BLaER1 (cell line): ENCODE measurements around the gene HSD17B13.
"Not testable (repeated sequence)": the region's sequence is repeated elsewhere in the genome, so short reads cannot be mapped to it uniquely, and the experiment has no call there.

ENCODE experiments used
- H3K27ac ChIP-seq: shearing (Covaris generic); formaldehyde crosslinking; 2 replicates; pipeline ENCODE4 v1.8.1; 2022
- H3K27me3 ChIP-seq: shearing (Covaris generic); formaldehyde crosslinking; 2 replicates; pipeline ENCODE4 v1.8.1; 2022
- H3K36me3 ChIP-seq: shearing (Covaris generic); formaldehyde crosslinking; 2 replicates; pipeline ENCODE4 v1.8.1; 2022
- H3K4me1 ChIP-seq: shearing (Covaris generic); formaldehyde crosslinking; 2 replicates; pipeline ENCODE4 v1.8.1; 2022
- H3K4me2 ChIP-seq: shearing (Covaris generic); formaldehyde crosslinking; 2 replicates; pipeline ENCODE4 v1.8.1; 2022
- H3K4me3 ChIP-seq: shearing (Covaris generic); formaldehyde crosslinking; 2 replicates; pipeline ENCODE4 v1.8.1; 2022
- H3K9ac ChIP-seq: shearing (Covaris generic); formaldehyde crosslinking; 2 replicates; pipeline ENCODE4 v1.8.1; 2022
- H3K9me3 ChIP-seq: shearing (Covaris generic); formaldehyde crosslinking; 2 replicates; pipeline ENCODE4 v1.8.1; 2022
- H4K20me1 ChIP-seq: shearing (Covaris generic); formaldehyde crosslinking; 2 replicates; pipeline ENCODE4 v1.8.1; 2022
- Cebpa-rat ChIP-seq: shearing (Covaris generic); IDR thresholded peaks from 2 replicates; pipeline ENCODE4 v1.8.1; 2022

The HSD17B13 gene

DNA sequence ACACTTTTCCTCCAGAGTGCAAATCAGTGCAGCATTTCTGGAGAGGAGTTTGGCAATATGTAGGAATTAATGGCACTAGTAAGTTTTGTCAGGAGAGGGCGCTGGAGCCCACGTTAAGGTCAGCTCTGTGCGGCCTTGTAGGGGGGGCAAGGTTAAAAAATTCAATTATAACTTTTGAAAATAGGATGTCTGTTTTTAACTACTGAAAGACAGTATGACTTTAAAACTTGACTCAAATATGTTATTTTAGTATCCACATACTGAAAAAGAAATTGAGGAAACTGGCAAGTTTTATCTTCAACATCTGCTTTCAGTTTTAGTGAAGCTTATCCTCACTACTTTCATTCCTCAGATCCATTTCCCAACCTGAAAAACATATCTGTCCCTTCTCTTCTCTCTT, 30.9 kb upstream of the HSD17B13 start:
- no peak overlapping the region for H3K4me2 ChIP-seq
- H3K27me3 ChIP-seq = no peaks in the 10 kb centered on the region
- no peaks in the 10 kb centered on the region for H3K4me1 ChIP-seq
- H3K36me3 ChIP-seq = peaks cover 44% of the 10 kb centered on the region
- H4K20me1 ChIP-seq = no peaks in the 10 kb centered on the region
- no peak overlapping the region for H3K27ac ChIP-seq
- TF ChIP-seq Cebpa-rat = no peak
- no peak overlapping the region for H3K4me3 ChIP-seq
- 0 out of 2 replicates have a peak, but pooled peaks cover 9% of the 10 kb centered on the region for H3K9me3 ChIP-seq
- no peak overlapping the region for H3K9ac ChIP-seq

DNA sequence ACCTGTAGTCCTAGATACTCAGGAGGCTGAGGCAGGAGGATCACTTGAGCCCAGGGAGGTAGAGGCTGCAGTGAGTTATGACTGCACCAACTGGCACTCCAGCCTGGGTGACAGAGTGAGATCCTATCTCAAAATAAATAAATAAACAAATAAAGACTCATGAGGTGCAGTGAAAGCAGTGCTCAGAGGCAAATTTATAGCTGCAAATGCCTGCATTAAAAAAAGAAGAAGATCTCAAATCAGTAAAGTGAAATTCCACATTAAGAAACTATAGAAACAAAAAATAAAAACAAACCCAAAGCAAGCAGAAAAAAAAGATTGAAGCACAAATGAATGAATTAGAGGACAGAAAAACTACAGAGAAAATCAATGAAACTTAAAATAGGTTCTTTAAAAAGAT, 22.5 kb upstream of the HSD17B13 start:
- H4K20me1 ChIP-seq = no peaks in the 10 kb centered on the region
- no peak overlapping the region for H3K27ac ChIP-seq
- H3K27me3 ChIP-seq = no peaks in the 10 kb centered on the region
- no peak overlapping the region for H3K9ac ChIP-seq
- H3K4me3 ChIP-seq = no peak overlapping the region
- H3K4me1 ChIP-seq = no peaks in the 10 kb centered on the region
- no peak overlapping the region for H3K4me2 ChIP-seq
- TF ChIP-seq Cebpa-rat = no peak
- H3K36me3 ChIP-seq = peaks cover 39% of the 10 kb centered on the region
- peaks cover 22% of the 10 kb centered on the region for H3K9me3 ChIP-seq

DNA sequence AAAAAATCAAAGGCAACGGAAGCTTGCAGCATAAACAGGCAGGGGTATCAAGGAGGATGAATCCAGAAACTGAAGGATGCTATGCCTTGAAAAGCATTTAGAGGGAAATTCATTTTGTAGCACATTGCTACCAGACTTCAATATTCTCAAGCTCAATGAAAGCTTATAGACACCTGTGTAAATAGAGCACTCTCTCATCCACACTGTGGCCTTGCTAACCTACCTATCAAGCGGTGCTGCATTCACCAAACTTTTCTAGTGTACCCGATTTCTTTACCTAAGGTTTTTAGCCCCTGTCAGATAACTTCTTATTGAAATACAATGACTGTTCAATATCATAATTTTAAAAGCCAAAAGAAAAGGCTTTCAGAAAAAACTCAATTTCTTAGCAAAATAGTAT, 20.2 kb upstream of the HSD17B13 start:
- Histone ChIP-seq H3K27ac (no peak overlapping the region), H4K20me1 (no peaks in the 10 kb centered on the region), H3K36me3 (peaks cover 58% of the 10 kb centered on the region), H3K4me3 (no peak overlapping the region), H3K4me1 (no peaks in the 10 kb centered on the region), H3K4me2 (no peak overlapping the region), H3K9me3 (peaks cover 22% of the 10 kb centered on the region), H3K9ac (no peak overlapping the region), H3K27me3 (no peaks in the 10 kb centered on the region)
- no peak for TF ChIP-seq Cebpa-rat

DNA sequence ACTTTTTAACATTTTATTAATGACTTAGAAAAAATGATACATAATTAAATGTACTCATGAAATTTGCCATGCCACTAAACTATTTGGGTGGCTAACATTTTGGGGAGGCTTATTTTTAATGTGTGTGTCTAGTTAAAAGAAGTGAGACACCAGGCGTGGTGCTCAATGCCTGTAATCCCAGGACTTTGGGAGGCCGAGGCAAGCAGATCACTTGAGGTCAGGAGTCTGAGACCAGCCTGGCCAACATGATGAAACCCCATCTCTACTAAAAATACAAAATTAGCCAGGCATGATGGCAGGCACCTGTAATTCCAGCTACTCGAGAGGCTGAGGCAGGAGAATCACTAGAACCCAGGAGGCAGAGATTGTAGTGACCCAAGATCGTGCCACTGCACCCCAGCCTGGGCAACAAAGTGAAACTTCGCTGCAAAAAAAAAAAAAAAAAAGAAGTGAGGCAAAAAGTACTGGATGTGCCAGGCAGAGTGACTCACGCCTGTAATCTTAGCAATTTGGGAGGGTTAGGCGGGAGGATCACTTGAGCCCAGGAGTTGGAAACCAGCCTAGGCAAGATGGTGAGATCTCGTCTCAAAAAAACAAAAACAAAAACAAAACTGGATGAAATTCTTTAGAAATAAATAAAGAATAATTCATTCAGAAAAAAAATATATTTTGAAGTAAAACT, 19.4 kb upstream of the HSD17B13 start:
- not testable (repeated sequence) for H3K4me2 ChIP-seq, H3K4me3 ChIP-seq, H3K4me1 ChIP-seq, H3K27me3 ChIP-seq, H4K20me1 ChIP-seq, H3K9ac ChIP-seq, H3K27ac ChIP-seq
- peaks cover 22% of the 10 kb centered on the region for H3K9me3 ChIP-seq
- H3K36me3 ChIP-seq = peaks cover 60% of the 10 kb centered on the region

DNA sequence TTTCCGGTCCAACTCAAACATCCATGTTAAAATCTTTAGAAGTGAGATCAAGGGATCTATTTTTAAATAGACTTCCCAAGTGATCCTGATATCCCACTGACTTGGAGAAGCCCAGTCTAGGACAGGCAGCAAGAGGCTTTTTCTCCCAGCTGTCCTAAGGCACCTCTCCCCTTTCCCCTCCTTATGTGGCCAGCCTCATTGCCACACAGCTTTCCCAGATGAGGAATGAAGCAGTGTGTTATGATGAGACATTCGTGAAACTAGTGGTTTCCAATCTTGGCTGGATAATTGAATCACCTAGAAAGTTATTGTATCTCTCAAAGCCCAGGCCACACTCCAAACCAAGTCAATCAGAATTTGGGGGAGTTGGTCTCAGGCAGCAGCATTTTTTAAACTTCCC, 16.8 kb upstream of the HSD17B13 start:
- H3K27ac ChIP-seq = no peak overlapping the region
- no peaks in the 10 kb centered on the region for H4K20me1 ChIP-seq
- no peaks in the 10 kb centered on the region for H3K27me3 ChIP-seq
- no peak overlapping the region for H3K4me2 ChIP-seq
- peaks cover 14% of the 10 kb centered on the region for H3K9me3 ChIP-seq
- no peak overlapping the region for H3K9ac ChIP-seq
- peaks cover 55% of the 10 kb centered on the region for H3K36me3 ChIP-seq
- TF ChIP-seq Cebpa-rat = no peak
- H3K4me3 ChIP-seq = no peak overlapping the region
- H3K4me1 ChIP-seq = no peaks in the 10 kb centered on the region

DNA sequence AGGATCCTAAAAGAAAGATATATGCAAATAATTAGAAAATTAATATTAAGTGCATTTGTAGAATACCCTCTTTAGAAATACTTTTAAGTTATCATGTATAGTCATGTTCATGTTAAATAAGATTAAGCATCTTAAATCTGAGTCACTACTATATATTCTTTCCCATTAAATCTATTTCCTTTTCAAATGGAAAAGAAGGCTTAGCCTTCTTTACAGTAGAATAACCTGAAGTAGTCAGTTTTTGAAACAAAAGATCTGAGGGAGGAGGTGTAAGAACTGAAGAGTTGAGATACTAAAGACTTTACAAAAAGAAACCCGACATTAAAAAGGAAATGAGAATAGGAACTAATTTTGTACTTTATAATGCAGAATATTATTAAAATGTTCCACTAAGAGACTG, 14.7 kb upstream of the HSD17B13 start:
- H4K20me1 ChIP-seq = no peaks in the 10 kb centered on the region
- H3K9me3 ChIP-seq = peaks cover 35% of the 10 kb centered on the region
- H3K4me1 ChIP-seq = no peaks in the 10 kb centered on the region
- no peak overlapping the region for H3K9ac ChIP-seq
- H3K4me2 ChIP-seq = no peak overlapping the region
- TF ChIP-seq Cebpa-rat = no peak
- H3K27ac ChIP-seq = no peak overlapping the region
- H3K4me3 ChIP-seq = no peak overlapping the region
- H3K36me3 ChIP-seq = peaks cover 74% of the 10 kb centered on the region
- H3K27me3 ChIP-seq = no peaks in the 10 kb centered on the region

DNA sequence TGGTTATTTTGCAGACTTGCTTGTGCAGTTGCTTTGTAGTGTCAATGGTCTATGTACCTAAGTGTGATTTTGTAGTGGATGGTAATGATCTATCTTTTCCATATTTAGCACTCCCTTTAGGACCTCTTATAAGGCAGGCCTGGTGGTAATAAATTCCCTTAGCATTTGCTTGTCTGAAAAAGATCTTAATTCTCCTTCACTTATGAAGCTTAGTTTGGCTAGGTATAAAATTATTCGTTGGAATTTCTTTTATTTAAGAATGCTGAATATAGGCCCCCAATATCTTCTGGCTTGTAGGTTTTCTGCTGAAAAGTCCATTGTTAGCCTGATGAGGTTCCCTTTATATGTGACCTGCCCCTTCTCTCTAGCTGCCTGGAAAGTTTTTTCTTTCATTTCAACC, 10.6 kb upstream of the HSD17B13 start:
- Histone ChIP-seq H4K20me1 (no peaks in the 10 kb centered on the region), H3K4me3 (no peak overlapping the region), H3K9me3 (peaks cover 41% of the 10 kb centered on the region), H3K36me3 (peaks cover 43% of the 10 kb centered on the region), H3K4me1 (no peaks in the 10 kb centered on the region), H3K9ac (no peak overlapping the region), H3K4me2 (no peak overlapping the region), H3K27me3 (no peaks in the 10 kb centered on the region), H3K27ac (no peak overlapping the region)
- no peak for TF ChIP-seq Cebpa-rat

DNA sequence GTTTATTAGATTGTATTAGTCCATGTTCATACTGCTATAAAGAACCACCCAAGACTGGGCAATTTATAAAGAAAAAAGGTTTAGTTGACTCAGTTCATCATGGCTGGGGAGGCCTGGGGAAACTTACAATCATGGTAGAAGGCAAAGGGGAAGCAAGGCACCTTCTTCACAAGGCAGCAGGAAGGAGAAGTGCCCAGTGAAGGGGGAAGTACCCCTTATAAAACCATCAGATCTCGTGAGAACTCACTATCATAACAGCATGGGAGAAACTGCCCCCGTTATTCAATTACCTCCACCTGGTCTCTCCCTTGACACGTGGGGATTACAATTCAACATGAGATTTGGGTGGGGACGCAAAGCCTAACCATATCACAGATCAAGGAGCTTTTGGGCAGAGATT, 8.1 kb upstream of the HSD17B13 start:
- H3K4me3 ChIP-seq = no peak overlapping the region
- H3K27ac ChIP-seq = no peak overlapping the region
- H3K27me3 ChIP-seq = no peaks in the 10 kb centered on the region
- H3K4me2 ChIP-seq = no peak overlapping the region
- H3K36me3 ChIP-seq = peaks cover 27% of the 10 kb centered on the region
- H4K20me1 ChIP-seq = no peaks in the 10 kb centered on the region
- no peak overlapping the region for H3K9ac ChIP-seq
- H3K4me1 ChIP-seq = no peaks in the 10 kb centered on the region
- peaks cover 38% of the 10 kb centered on the region for H3K9me3 ChIP-seq
- no peak for TF ChIP-seq Cebpa-rat

DNA sequence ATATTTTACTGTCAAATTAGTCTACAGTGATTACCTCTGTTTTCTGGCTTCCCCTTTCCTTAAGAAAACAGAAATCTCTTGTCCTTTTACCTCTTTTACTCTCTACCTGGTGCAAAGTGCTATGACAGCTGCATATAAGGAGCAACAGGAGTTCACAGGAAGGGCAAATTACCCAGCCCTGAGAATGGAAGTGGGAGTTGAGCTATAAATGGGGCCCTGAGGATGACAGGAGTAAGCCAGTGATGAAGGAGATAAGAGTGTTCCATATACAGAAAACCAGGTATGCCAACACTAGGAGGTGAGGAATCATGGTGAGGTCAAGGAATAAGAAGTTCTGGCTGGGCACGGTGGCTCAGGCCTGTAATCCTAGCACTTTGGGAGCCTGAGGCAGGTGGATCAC, 4.5 kb upstream of the HSD17B13 start:
- no peaks in the 10 kb centered on the region for H3K4me1 ChIP-seq
- no peaks in the 10 kb centered on the region for H3K27me3 ChIP-seq
- no peak overlapping the region for H3K27ac ChIP-seq
- H3K9ac ChIP-seq = no peak overlapping the region
- no peak overlapping the region for H3K4me2 ChIP-seq
- H3K9me3 ChIP-seq = peaks cover 5% of the 10 kb centered on the region; the same call in 1 of the 2 replicates
- no peak for TF ChIP-seq Cebpa-rat
- no peaks in the 10 kb centered on the region for H4K20me1 ChIP-seq
- no peak overlapping the region for H3K4me3 ChIP-seq
- no peaks in the 10 kb centered on the region for H3K36me3 ChIP-seq

DNA sequence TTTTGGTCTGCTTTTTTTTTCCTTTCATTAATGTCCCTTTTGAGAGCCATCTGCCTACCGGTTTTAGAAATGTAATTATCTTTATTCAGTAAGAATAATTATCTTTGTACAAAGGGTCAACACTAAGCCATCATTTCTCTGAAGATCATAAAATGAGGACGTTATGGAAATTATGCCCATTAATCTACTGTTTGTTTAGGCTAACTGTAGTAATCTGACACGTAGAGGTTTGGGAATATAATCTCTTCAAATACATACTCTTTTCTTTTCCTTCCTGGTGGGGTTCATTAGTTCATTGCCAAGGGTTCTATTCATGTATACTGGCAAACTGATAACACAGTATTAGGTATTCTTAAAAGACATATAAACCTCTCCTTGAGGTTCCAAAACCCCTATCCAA, 3.8 kb upstream of the HSD17B13 start:
- Histone ChIP-seq H3K36me3 (no peaks in the 10 kb centered on the region), H3K27me3 (no peaks in the 10 kb centered on the region), H3K4me3 (no peak overlapping the region), H3K4me2 (no peak overlapping the region), H3K4me1 (no peaks in the 10 kb centered on the region), H3K9me3 (no peaks in the 10 kb centered on the region), H4K20me1 (no peaks in the 10 kb centered on the region), H3K9ac (no peak overlapping the region), H3K27ac (no peak overlapping the region)
- no peak for TF ChIP-seq Cebpa-rat

DNA sequence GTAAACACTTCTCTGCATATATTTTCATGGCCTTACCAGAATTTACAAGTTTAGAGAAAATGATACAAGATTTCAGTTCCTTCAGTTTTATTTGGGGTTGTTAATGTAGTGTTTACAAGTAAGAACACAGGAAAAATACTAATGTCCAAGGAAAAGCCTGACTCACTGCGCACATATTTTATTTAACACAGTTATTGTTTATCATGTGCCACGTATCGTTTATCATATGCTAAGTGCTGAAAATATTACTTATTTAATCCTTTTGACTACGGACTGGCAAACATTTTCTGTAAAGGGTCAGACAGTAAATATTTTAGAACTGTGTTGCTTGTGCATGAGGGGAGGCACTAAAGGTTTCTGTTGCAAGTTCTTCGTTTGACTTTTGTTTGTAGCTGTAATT, 794 bp downstream of the HSD17B13 start:
- no peaks in the 10 kb centered on the region for H3K4me1 ChIP-seq
- H3K4me2 ChIP-seq = no peak overlapping the region
- H3K9ac ChIP-seq = no peak overlapping the region
- H3K4me3 ChIP-seq = no peak overlapping the region
- no peaks in the 10 kb centered on the region for H3K9me3 ChIP-seq
- no peak for TF ChIP-seq Cebpa-rat
- H3K27ac ChIP-seq = no peak overlapping the region
- no peaks in the 10 kb centered on the region for H4K20me1 ChIP-seq
- H3K36me3 ChIP-seq = no peaks in the 10 kb centered on the region
- no peaks in the 10 kb centered on the region for H3K27me3 ChIP-seq
